D341Med (cell line): ENCODE results near the gene BNIP5.

Source experiments
- DNase-seq: peaks from one replicate; pipeline ENCODE4 v3.0.0; 2012; ENCODE audit warnings: low spot score

Gene BNIP5

GRCh38 chr6:36266913-36267644, 69.6 kb downstream of the BNIP5 start:
- no peak for DNase-seq
